ENCODE results near the gene BSCL2. TPM values are rescaled to one million over a fixed set of nuclear protein-coding genes. Genes with fewer than 3 reads are reported as not detected.

Gene BSCL2
- total RNA-seq, 2 donors from 2014 or later: 44.6 to 248 TPM

DNA sequence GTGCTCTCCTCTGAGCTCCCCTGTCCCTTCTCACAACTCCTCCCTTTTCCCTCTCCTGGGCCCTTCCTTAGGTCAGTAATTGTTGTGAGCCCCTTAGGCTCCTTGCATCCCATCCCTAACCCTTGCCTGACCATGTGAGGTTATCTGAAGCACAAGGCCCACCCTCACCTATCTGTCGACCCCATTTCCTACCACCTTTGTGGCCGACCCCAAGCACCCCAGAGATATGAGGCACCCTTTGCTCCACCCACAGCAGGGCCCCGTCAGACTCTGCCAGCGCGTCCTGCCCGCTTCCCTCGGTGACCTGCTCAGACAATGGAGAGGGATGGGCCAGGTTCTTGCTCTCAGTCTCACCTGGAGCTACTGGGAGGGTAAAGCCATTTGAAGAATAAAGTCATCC, 1.6 kb upstream of the BSCL2 start:
- intact Hi-C loops (cut with DNase I): no loop called here
- Histone ChIP-seq H3K36me3 (replicated peaks in 1 of 2; ENCODE audit: insufficient read depth in 1 of 2, low read depth in 2 of 2) (no peaks in the 10 kb centered on the region), H3K9me3 (no peaks in the 10 kb centered on the region), H3K27me3 (no peaks in the 10 kb centered on the region), H3K27ac (peak overlapping the region; percentile 70 to 94 (median 93)), H3K4me1 (peaks cover 85% of the 10 kb centered on the region), H3K4me3 (no peak overlapping the region)
- ATAC-seq (no peak), DNase-seq (peak in 3 of 4 donors; percentile 34 to 44 (median 40))
- 2 to 3% methylated on average over 7 of the region's 7 CpGs for WGBS, 2 donors
- TF ChIP-seq CTCF (IDR thresholded peaks at IDR 0.05): no peak
- no peak for TF ChIP-seq POLR2A (IDR thresholded peaks at IDR 0.05)

DNA sequence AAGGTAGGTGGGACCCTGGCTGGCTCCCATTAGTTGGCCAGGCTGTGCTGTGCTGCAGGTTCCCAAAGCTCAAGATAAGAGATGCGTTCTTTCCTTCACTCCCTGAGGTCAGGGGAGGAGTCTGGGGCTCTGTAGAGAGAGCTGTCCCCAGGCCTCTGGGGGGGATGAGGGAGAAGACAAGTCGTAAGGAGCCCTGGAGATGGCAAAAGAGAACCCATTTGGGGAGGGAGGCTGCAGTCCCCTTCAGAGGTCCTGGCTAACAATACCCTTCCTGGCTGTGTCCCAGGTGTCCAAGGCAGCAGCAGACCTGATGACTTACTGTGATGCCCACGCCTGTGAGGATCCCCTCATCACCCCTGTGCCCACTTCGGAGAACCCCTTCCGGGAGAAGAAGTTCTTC, 1.2 kb upstream of the BSCL2 start:
- Histone ChIP-seq H3K9me3 (no peaks in the 10 kb centered on the region), H3K4me3 (no peak overlapping the region), H3K27ac (peak overlapping the region; percentile 70 to 94 (median 93)), H3K36me3 (replicated peaks in 1 of 2; ENCODE audit: insufficient read depth in 1 of 2, low read depth in 2 of 2) (no peaks in the 10 kb centered on the region), H3K27me3 (no peaks in the 10 kb centered on the region), H3K4me1 (peaks cover 81% of the 10 kb centered on the region)
- WGBS, 2 donors: 63 to 64% methylated on average over 5 of the region's 5 CpGs
- TF ChIP-seq POLR2A (IDR thresholded peaks at IDR 0.05) (no peak), CTCF (IDR thresholded peaks at IDR 0.05) (no peak)
- no peak for DNase-seq
- intact Hi-C loops (cut with DNase I): no loop called here
- no peak for ATAC-seq

DNA sequence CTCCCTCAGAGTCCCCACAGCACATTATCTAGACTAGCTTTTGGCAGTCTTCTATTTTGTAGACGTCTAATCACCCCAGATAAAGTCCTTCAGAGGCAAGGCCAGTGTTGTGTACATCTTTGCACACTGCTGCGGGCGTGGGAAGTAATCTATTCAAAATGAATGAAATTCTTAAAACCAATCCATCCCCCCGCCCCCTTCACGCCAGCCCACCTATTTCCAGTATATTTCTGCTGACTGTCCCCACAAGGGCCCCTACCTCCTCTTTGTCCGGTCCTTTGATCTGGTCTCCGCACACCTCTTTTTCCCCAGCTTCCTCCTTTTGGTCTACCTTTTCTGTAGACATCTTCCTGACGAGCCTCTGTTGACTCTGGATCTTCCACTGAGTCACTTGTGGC, 375 bp downstream of the BSCL2 start:
- no peak for ATAC-seq
- no peak for TF ChIP-seq POLR2A (IDR thresholded peaks at IDR 0.05)
- TF ChIP-seq CTCF (IDR thresholded peaks at IDR 0.05): no peak
- H3K36me3 ChIP-seq (replicated peaks in 1 of 2; ENCODE audit: insufficient read depth in 1 of 2, low read depth in 2 of 2): no peaks in the 10 kb centered on the region
- DNase-seq: no peak
- peak overlapping the region; percentile 85 to 92 (median 89) for H3K27ac ChIP-seq
- H3K9me3 ChIP-seq: no peaks in the 10 kb centered on the region
- H3K27me3 ChIP-seq: no peaks in the 10 kb centered on the region
- no peak overlapping the region for H3K4me3 ChIP-seq
- peaks cover 66% of the 10 kb centered on the region for H3K4me1 ChIP-seq
- WGBS, 2 donors: 47 to 49% methylated on average over 8 of the region's 8 CpGs
- intact Hi-C loops (cut with DNase I): no loop called here

DNA sequence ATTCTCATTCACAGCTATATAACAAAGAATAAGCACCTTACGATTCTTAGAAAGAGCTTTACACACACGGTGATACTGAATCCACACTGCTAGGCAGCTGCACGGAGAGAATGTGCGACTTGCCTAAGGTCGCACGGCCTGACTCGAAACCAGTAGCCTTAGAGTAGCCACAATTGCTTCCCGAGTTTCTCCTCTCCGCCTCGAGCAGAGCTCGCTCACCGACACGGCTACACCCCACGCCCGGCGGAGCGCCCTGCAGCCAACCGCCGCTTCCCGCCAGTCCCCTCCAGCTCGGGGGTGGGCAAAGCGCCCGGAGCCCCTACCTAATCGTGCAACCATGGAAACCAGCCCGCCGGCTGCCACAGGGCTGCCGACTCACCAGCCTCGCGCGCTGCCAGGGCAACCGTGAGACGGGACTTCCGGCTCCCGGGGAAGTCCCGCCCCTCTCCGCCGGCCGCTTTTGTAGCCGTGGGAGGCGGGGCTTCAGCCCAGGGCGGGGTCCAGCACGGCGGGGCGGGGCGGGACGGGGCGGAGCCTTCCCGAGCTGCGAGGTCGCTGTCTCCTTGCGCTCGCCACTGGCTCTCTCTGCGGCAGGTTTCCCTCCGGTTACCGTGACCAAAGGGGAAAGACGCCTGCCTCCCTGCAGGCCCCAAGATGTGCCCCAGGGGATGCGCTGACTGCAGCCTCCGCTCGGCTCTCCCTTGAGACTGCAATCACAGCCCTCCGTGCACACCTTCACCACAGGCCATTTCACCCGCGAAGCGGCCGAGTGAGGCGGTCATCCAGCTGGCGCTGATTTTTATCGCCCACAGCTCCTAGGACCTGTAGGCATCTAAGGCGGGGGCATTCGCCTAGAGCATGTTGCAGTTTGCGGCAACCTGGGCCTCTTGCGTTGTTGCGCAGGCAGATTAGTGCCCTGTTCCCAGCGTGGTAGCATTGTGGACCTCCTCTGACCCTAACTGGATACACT, 1.1 kb downstream of the BSCL2 start:
- intact Hi-C loops (cut with DNase I): no loop called here
- ATAC-seq (peak; percentile 81), DNase-seq (peak; percentile 96 to 98 (median 96))
- TF ChIP-seq POLR2A (IDR thresholded peaks at IDR 0.05) (peak in 2 of 3 donors; percentile 66 to 73), CTCF (IDR thresholded peaks at IDR 0.05) (peak in 1 of 7 experiments; percentile 10)
- WGBS, 2 donors: 3 to 6% methylated on average over 17 to 67 of the region's 73 CpGs
- peak overlapping the region; percentile 85 to 92 (median 89) for H3K27ac ChIP-seq
- no peaks in the 10 kb centered on the region for H3K27me3 ChIP-seq
- H3K4me3 ChIP-seq: peak overlapping the region; percentile 63 to 74
- H3K36me3 ChIP-seq (replicated peaks in 1 of 2; ENCODE audit: insufficient read depth in 1 of 2, low read depth in 2 of 2): peaks cover 0 to 2% of the 10 kb centered on the region in 2 donors
- H3K4me1 ChIP-seq: peaks cover 59% of the 10 kb centered on the region
- no peaks in the 10 kb centered on the region for H3K9me3 ChIP-seq

Data from body of pancreas (tissue), 4 donors.